HG03103 (cell line): ENCODE measurements around the gene SCYGR5.
"Not testable (repeated sequence)": the region's sequence is repeated elsewhere in the genome, so short reads cannot be mapped to it uniquely, and the experiment has no call there.

ENCODE experiments used
- ATAC-seq: cut with Tn5 transposase; IDR thresholded peaks from one replicate; pipeline ENCODE4 v1.9.1; 2021; ENCODE audit warnings: low read depth; ENCODE audit not compliant: unreplicated experiment

SCYGR5 gene

GRCh38 chr2:227671170-227671905, 4.7 kb downstream of the SCYGR5 start:
- no peak for ATAC-seq

- ATAC-seq, result not testable (repeated sequence)
These were observed 7.0 kb downstream of the SCYGR5 start for GRCh38 chr2:227673620-227674019.

GRCh38 chr2:227674485-227674884, 7.9 kb downstream of the SCYGR5 start:
- no peak for ATAC-seq

- no peak for ATAC-seq
These were observed 11.3 kb downstream of the SCYGR5 start for GRCh38 chr2:227677928-227678327.

- ATAC-seq, result no peak
These were observed 17.7 kb downstream of the SCYGR5 start for GRCh38 chr2:227684258-227684657.

- ATAC-seq, result no peak
These were observed 20.6 kb downstream of the SCYGR5 start for GRCh38 chr2:227687189-227687588.

- no peak for ATAC-seq
These were observed 30.5 kb downstream of the SCYGR5 start for GRCh38 chr2:227696990-227697679.

- ATAC-seq, result no peak
These were observed 35.0 kb downstream of the SCYGR5 start for GRCh38 chr2:227701556-227701955.

GRCh38 chr2:227703280-227703732, 36.7 kb downstream of the SCYGR5 start:
- ATAC-seq, result no peak

- ATAC-seq, result no peak
These were observed 37.4 kb downstream of the SCYGR5 start for GRCh38 chr2:227703961-227704360.

GRCh38 chr2:227706859-227707258, 40.3 kb downstream of the SCYGR5 start:
- no peak for ATAC-seq

- no peak for ATAC-seq
These were observed 40.8 kb downstream of the SCYGR5 start for GRCh38 chr2:227707390-227707789.

GRCh38 chr2:227710986-227711385, 44.4 kb downstream of the SCYGR5 start:
- no peak for ATAC-seq

GRCh38 chr2:227713291-227713690, 46.7 kb downstream of the SCYGR5 start:
- ATAC-seq, result no peak

GRCh38 chr2:227716501-227716900, 49.9 kb downstream of the SCYGR5 start:
- no peak for ATAC-seq
